Heart left ventricle (tissue), 13 donors: ENCODE measurements around the gene CLEC4C.

ENCODE experiments used
- POLR2A ChIP-seq, 2 donors: fragments of 450-650 bp; IDR thresholded peaks; one replicate each; pipeline ENCODE4 v1.6.1; 2017; ENCODE audit warnings: antibody characterized with exemption in 2 of 2, mild to moderate bottlenecking in 2 of 2, moderate library complexity in 2 of 2
- TF ChIP-seq, protein P1 (sequence below), 12 donors: fragments of 200-600 bp; sonication (generic) in 4 of 12; IDR thresholded peaks; one replicate each; pipeline versions ENCODE4 v1.5.0 to v1.8.0; 2018 to 2022; ENCODE audit warnings: antibody characterized with exemption in 12 of 12, mild to moderate bottlenecking in 5 of 12
- donor health status: ischemic (EF 13 %, LVEDD 7.1; RV severe dilation, severe dysfunction).
- donor health status: DM: no; HTN: yes; CAD: no.
- donor health status: DM: no; HTN: no; CAD: no.
- donor health status: ischemic (EF 25% LVEDD 6.9; RV normal size, moderate dysfunction).
- donor health status: ischemic (EF 25% LVEDD 5.7; RV mildly dilated, moderate dysfunction).
- donor health status: ischemic (EF 35%, LVEDD 5.7; RV mildly dilated, moderate dysfunction).
- donor health status: nonischemic (EF 11% LVEDD 7.7; RV severe dilation, severe dysfunction).
- donor health status: DM: yes; HTN: yes; CAD: no.
- donor health status: PGD.
- donor health status: ischemic (EF 29% LVEDD 5.4; RV normal size, mild dysfunction).
- donor health status: nonischemic (EF 23%, LVEDD 6.1; RV moderate dilation, normal function).

DNA sequence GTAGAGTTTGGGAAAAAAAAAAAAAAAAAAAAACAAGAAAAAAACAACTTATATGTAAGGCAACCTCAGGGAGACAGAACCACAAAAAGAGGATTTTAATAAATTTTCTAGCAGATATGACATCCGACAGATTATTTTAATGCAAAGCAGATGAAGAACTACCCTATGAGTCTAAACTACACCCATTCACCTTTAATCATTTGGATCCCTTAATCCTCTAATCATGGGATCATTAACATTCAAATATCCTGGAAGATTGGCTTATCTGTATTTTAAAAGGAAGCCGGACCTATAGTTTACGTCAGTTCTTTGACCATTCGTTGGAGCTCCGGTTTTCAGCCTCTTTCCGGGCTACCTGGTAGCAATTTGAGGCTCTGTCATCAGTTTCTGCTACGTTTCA, 36.0 kb downstream of the CLEC4C start, which contains the start of gene DPPA3:
- TF ChIP-seq, protein P1, sequence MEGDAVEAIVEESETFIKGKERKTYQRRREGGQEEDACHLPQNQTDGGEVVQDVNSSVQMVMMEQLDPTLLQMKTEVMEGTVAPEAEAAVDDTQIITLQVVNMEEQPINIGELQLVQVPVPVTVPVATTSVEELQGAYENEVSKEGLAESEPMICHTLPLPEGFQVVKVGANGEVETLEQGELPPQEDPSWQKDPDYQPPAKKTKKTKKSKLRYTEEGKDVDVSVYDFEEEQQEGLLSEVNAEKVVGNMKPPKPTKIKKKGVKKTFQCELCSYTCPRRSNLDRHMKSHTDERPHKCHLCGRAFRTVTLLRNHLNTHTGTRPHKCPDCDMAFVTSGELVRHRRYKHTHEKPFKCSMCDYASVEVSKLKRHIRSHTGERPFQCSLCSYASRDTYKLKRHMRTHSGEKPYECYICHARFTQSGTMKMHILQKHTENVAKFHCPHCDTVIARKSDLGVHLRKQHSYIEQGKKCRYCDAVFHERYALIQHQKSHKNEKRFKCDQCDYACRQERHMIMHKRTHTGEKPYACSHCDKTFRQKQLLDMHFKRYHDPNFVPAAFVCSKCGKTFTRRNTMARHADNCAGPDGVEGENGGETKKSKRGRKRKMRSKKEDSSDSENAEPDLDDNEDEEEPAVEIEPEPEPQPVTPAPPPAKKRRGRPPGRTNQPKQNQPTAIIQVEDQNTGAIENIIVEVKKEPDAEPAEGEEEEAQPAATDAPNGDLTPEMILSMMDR (IDR thresholded peaks at IDR 0.05) = no peak
- no peak for TF ChIP-seq POLR2A (IDR thresholded peaks at IDR 0.05)
